GM10266 (cell line): ENCODE measurements around the gene PSMD11.

Experiments used
- DNase-seq: peaks from one replicate; pipeline ENCODE4 v3.0.0; 2012; ENCODE audit errors: extremely low spot score
- TF ChIP-seq, protein P1 (sequence below): IDR thresholded peaks from 2 replicates; pipeline ENCODE4 v1.5.1; 2012; ENCODE audit warnings: mild to moderate bottlenecking, low read depth; ENCODE audit not compliant: control insufficient read depth, insufficient read depth; ENCODE audit errors: missing control alignments

The PSMD11 gene

DNA sequence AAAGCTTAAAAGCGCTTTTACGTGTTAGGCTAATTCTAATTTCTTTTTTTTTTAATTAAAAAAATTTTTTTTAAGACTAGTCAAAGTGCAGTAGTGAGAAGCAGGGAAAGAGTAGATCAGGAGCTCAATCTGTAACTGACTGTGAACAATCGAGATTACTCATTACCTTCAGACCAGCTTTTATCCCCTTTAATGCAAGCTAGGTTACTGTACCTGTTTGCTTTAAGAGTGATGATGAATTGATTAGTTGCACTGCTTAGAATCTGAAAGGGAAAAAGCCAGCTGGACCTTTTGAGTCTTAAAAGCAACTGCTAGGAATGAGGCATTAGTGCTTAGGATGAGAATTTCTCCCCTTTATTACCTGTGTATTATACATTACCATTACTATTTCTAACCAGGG lies 19.0 kb downstream of the PSMD11 start:
- TF ChIP-seq, protein P1, sequence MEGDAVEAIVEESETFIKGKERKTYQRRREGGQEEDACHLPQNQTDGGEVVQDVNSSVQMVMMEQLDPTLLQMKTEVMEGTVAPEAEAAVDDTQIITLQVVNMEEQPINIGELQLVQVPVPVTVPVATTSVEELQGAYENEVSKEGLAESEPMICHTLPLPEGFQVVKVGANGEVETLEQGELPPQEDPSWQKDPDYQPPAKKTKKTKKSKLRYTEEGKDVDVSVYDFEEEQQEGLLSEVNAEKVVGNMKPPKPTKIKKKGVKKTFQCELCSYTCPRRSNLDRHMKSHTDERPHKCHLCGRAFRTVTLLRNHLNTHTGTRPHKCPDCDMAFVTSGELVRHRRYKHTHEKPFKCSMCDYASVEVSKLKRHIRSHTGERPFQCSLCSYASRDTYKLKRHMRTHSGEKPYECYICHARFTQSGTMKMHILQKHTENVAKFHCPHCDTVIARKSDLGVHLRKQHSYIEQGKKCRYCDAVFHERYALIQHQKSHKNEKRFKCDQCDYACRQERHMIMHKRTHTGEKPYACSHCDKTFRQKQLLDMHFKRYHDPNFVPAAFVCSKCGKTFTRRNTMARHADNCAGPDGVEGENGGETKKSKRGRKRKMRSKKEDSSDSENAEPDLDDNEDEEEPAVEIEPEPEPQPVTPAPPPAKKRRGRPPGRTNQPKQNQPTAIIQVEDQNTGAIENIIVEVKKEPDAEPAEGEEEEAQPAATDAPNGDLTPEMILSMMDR = no peak
- DNase-seq = no peak

DNA sequence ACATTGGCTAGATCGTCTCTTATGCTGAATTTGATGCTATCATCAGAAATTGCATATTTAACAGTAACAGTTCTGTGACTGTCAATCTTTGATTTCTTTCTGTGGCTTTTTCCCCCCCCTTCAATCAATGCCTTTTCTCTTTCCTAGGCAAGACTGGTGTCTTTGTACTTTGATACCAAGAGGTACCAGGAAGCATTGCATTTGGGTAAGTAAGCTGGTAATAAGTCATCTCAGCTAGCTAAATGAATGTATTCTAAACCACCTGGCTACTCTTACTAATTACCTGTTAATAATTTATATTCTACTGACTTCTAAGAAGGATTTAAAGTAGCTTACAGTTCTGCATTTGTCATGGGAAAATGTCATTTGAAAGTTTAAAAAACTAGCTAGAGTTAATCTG lies 20.1 kb downstream of the PSMD11 start:
- TF ChIP-seq, protein P1 = no peak
- no peak for DNase-seq

DNA sequence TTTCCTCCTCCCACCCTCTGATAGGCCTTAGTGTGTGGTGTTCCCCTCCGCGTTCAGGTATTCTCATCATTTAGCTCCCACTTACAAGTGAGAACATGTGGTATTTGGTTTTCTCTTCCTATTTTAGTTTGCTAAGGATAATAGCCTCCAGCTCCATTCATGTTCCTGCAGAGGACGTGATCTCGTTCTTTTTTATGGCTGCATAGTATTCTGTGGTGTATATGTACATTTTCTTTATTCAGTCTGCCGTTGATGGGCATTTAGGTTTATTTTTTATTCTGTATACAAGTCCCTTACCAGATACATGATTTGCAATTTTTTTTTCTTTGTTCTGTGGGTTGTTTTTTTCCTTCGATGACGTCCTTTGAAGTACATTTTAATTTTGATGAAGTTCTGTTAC lies 23.6 kb downstream of the PSMD11 start:
- TF ChIP-seq, protein P1 = no peak
- DNase-seq = no peak

DNA sequence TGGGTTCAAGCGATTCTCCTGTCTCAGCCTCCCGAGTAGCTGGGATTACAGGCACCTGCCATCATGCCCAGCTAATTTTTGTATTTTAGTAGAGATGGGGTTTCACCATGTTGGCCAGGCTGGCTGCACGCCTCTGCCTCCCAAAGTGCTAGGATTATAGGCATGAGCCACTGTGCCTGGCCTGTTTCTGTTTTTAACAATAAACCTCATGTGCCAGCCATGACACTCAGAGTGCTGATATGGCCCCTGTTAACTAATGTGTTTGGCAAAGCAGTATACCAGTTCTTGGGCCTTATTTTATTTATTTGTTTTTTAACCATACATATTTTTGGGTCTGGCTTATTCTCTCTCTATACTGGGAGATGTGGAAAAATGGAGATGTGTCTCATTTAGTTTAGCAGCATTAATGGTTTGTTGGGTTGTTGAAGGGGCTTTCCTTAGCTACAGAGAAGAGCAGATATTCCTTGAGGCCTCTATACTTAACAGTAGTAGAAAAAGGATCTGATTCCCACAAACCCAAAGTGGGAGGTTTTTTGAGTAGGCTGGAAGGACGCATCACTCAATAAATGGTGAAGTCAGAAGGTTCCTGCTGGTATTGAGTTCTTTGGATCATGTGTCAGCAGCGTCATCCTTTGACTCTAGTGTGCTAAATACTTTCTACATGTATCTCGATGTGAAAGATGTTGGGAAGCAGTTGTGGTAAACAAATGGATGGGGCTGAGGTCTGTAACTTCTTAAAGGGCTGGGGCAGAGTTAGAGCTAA lies 26.3 kb downstream of the PSMD11 start:
- TF ChIP-seq, protein P1 = no peak
- DNase-seq = no peak

DNA sequence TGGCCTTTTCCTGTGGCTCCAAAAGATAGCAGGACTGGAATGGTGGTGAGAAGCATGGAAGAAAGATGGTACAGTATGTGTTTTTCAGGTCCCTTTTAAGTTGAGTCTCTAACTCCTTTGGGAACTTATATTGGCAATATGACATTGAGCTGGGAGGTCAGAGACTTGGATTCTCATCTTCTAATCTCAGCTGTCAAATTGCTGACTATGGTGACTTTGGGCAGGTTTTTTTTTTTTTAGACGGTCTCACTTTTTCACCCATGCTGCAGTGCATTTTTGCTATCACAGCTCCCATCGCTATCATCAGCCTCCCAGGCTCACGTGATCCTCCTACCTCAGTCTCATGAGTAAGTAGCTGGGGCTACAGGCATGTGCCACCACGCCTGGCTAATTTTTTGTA lies 27.3 kb downstream of the PSMD11 start:
- no peak for DNase-seq
- TF ChIP-seq, protein P1 = no peak

DNA sequence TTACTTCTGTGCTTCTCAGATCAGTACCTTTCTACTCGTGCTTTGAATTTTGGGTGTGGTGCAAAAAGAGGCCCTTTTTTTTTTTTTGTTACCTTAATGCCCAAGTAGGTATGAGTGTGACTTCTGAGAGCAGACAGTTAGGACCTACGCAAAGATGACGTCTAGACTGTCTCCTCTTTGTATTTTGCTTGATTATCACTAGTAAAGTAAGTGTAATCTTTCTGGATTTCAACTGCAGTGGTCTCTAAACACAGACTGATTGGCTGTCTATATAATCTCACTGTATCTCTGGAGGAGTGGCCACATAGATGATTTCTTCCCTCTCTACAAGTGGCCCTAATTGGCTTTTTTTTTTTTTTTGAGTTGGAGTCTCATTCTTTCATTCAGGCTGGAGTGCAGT lies 30.9 kb downstream of the PSMD11 start:
- TF ChIP-seq, protein P1 = no peak
- no peak for DNase-seq

DNA sequence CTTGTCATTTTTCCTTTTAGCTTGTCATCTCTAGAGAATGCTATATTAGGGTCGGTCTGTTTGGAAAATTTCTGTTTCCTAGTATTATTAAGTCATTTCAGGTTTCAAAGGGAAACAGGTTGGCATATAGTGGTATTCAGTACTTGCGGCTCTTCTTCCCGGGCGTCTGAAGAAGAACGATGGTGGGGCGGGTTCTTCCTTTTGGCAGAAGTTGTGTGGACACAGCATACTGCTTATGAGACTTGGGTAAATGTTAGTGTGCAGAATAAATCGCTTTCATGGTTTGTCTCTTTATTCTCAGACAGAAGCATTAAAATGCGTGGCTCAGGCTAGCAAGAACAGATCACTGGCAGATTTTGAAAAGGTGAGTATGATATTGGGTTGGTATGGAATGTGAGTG lies 32.9 kb downstream of the PSMD11 start:
- TF ChIP-seq, protein P1 = no peak

More for the DNA sequence above, 32.9 kb downstream of the PSMD11 start:
- no peak for DNase-seq
